Cardiac muscle cell (in vitro differentiated cells and primary cell): ENCODE results near the gene CPNE1. TPM values are rescaled to one million over a fixed set of nuclear protein-coding genes. Genes with fewer than 3 reads are reported as not detected.

Experiments used
- DNase-seq, 2 donors: peaks; one replicate each; pipeline versions ENCODE4 v3.0.0 to v3.0.0-alpha.2; 2010 to 2017; ENCODE audit warnings: low read depth in 1 of 2, low spot score in 1 of 2
- H3K27ac ChIP-seq: fragments of 200-600 bp; sonication (generic); 2 replicates; pipeline ENCODE4 v1.5.1; 2016
- H3K27me3 ChIP-seq: fragments of 200-600 bp; sonication (generic); 2 replicates; pipeline ENCODE4 v1.6.0; 2016; ENCODE audit warnings: control low read depth
- H3K36me3 ChIP-seq: fragments of 200-600 bp; sonication (generic); 2 replicates; pipeline ENCODE4 v1.5.1; 2016; ENCODE audit warnings: control low read depth
- H3K4me1 ChIP-seq: fragments of 200-600 bp; sonication (generic); 2 replicates; pipeline ENCODE4 v1.8.1; 2017; ENCODE audit warnings: low read depth, mild to moderate bottlenecking, mixed run types
- H3K4me3 ChIP-seq: fragments of 200-600 bp; sonication (generic); 2 replicates; pipeline ENCODE4 v1.5.1; 2016; ENCODE audit warnings: mild to moderate bottlenecking
- H3K9me3 ChIP-seq: fragments of 200-600 bp; sonication (generic); 2 replicates; pipeline ENCODE4 v1.5.1; 2017; ENCODE audit warnings: low read depth, mild to moderate bottlenecking, control low read depth
- polyA plus RNA-seq: library from polyadenylated mRNA; unstranded; fragments of >200 nt; fragmentation: Nextera tagmentation; extraction: Ambion mirVana; gene quantifications from 2 replicates; pipeline ENCODE4 v1.2.1, GENCODE V29; 2016
- total RNA-seq: library from RNA; depleted of rRNA; stranded (reverse); fragments of >200 nt; gene quantifications from 2 replicates; pipeline ENCODE4 v1.2.3, GENCODE V29; 2016
- TF ChIP-seq, protein P1 (sequence below): IDR thresholded peaks from 2 replicates; pipeline ENCODE4 v1.5.1; 2012; ENCODE audit warnings: low read depth, mild to moderate bottlenecking, low read length

CPNE1 gene
- total and polyA plus RNA-seq, 2 experiments from 2014 or later: 225 to 355 TPM

DNA sequence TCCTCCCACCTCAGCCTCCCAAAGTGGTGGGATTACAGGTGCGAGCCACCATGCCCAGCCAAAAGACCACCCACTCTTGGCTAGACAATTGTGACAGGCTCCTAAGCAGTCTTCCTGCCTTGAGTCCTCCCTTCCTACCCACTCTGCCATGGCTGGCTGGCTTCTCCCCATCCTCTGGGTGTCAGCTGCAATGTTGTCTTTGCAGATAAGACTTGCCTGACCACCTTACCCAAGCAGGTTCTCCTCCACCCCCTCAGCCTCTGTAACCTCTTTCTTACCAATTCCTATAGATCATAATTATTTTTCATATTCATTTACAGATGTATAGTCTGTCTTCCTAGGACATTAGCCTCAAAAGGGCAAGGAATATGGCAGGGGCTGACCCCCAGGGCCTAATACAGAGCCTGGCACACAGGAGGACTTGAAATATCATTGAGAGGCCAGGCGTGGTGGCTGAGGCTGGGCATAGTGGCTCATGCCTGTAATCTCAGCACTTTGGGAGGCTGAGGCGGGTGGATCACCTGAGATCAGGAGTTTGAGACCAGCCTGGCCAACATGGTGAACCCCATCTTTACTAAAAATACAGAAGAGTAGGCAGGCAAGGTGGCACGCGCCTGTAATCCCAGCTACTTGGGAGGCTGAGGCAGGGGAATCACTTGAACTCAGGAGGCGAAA is 77.8 kb downstream of the CPNE1 start:
- Histone ChIP-seq H3K9me3 (no peaks in the 10 kb centered on the region), H3K4me3 (no peak overlapping the region), H3K4me1 (no peaks in the 10 kb centered on the region), H3K27me3 (no peaks in the 10 kb centered on the region), H3K27ac (no peak overlapping the region), H3K36me3 (no peaks in the 10 kb centered on the region)
- TF ChIP-seq, protein P1, sequence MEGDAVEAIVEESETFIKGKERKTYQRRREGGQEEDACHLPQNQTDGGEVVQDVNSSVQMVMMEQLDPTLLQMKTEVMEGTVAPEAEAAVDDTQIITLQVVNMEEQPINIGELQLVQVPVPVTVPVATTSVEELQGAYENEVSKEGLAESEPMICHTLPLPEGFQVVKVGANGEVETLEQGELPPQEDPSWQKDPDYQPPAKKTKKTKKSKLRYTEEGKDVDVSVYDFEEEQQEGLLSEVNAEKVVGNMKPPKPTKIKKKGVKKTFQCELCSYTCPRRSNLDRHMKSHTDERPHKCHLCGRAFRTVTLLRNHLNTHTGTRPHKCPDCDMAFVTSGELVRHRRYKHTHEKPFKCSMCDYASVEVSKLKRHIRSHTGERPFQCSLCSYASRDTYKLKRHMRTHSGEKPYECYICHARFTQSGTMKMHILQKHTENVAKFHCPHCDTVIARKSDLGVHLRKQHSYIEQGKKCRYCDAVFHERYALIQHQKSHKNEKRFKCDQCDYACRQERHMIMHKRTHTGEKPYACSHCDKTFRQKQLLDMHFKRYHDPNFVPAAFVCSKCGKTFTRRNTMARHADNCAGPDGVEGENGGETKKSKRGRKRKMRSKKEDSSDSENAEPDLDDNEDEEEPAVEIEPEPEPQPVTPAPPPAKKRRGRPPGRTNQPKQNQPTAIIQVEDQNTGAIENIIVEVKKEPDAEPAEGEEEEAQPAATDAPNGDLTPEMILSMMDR: no peak
- DNase-seq: no peak

DNA sequence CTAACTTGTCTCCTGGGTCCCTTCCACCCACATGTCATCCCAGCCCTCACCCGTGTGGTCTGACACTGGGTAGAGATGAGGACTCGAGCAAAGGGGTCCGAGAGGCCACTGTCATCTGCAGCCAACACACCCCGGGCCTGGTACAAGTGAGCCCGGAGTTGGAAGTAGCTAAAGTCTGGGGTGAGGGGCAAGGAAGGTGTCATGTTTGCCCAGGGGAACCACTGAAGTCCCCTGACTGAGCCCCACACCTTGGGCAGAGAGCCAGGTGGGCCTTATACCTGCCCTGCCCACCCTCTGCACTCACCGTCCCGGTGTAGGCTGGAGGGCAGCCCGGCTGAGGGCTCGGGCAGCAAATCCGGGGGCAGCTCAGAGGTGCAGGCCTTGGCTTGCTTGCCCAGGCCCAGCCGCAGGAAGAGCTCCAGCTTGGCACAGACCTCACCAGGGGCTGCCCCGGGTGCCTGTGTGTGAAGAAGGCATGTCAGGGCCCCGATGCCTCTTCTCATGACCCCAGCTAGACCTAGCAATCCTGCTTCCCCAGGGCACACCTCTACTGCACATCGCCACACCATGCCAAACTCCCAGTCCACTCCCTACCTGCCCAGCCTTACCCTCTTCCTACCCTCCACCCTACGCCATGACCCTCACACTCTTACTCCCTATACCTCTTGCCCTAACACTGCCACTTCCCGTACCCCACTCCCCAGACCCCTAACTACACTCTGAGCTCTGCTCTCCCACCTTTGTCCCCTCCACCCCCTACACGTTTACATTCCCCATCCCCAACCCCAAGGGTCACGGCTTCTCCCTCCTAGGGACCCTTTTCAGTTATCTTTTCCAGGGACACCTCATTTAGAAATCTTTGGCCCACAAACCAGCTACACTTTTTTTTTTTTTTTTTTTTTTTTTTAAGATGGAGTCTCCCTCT is 80.8 kb downstream of the CPNE1 start:
- Histone ChIP-seq H3K4me1 (no peaks in the 10 kb centered on the region), H3K27me3 (no peaks in the 10 kb centered on the region), H3K27ac (no peak overlapping the region), H3K9me3 (no peaks in the 10 kb centered on the region), H3K4me3 (no peak overlapping the region), H3K36me3 (no peaks in the 10 kb centered on the region)
- TF ChIP-seq, protein P1: no peak
- no peak for DNase-seq

GRCh38 chr20:35582741-35583404 is 81.8 kb downstream of the CPNE1 start:
- DNase-seq: no peak
- TF ChIP-seq, protein P1: no peak
- H3K4me1 ChIP-seq: no peaks in the 10 kb centered on the region
- no peaks in the 10 kb centered on the region for H3K36me3 ChIP-seq
- H3K9me3 ChIP-seq: no peaks in the 10 kb centered on the region
- no peaks in the 10 kb centered on the region for H3K27me3 ChIP-seq
- no peak overlapping the region for H3K27ac ChIP-seq
- H3K4me3 ChIP-seq: no peak overlapping the region

GRCh38 chr20:35582131-35582530 is 82.6 kb downstream of the CPNE1 start:
- no peaks in the 10 kb centered on the region for H3K4me1 ChIP-seq
- TF ChIP-seq, protein P1: no peak
- DNase-seq: no peak
- H3K27ac ChIP-seq: no peak overlapping the region
- H3K9me3 ChIP-seq: no peaks in the 10 kb centered on the region
- H3K4me3 ChIP-seq: no peak overlapping the region
- no peaks in the 10 kb centered on the region for H3K36me3 ChIP-seq
- H3K27me3 ChIP-seq: no peaks in the 10 kb centered on the region

GRCh38 chr20:35579196-35579595 is 85.5 kb downstream of the CPNE1 start:
- TF ChIP-seq, protein P1: no peak
- no peaks in the 10 kb centered on the region for H3K4me1 ChIP-seq
- no peaks in the 10 kb centered on the region for H3K9me3 ChIP-seq
- no peak for DNase-seq
- no peak overlapping the region for H3K27ac ChIP-seq
- no peaks in the 10 kb centered on the region for H3K27me3 ChIP-seq
- H3K4me3 ChIP-seq: no peak overlapping the region
- no peaks in the 10 kb centered on the region for H3K36me3 ChIP-seq
